CD4-positive, alpha-beta T cell treated with Interleukin-1 beta for 1 hour (primary cell): Measurements from ENCODE around the gene PCDHGA7.
"Not testable (repeated sequence)": the region's sequence is repeated elsewhere in the genome, so short reads cannot be mapped to it uniquely, and the experiment has no call there.

Experiments
- DNase-seq, 2 donors: peaks; one replicate each; pipeline ENCODE4 v3.0.0-alpha.2; 2020 to 2022

PCDHGA7 gene

DNA sequence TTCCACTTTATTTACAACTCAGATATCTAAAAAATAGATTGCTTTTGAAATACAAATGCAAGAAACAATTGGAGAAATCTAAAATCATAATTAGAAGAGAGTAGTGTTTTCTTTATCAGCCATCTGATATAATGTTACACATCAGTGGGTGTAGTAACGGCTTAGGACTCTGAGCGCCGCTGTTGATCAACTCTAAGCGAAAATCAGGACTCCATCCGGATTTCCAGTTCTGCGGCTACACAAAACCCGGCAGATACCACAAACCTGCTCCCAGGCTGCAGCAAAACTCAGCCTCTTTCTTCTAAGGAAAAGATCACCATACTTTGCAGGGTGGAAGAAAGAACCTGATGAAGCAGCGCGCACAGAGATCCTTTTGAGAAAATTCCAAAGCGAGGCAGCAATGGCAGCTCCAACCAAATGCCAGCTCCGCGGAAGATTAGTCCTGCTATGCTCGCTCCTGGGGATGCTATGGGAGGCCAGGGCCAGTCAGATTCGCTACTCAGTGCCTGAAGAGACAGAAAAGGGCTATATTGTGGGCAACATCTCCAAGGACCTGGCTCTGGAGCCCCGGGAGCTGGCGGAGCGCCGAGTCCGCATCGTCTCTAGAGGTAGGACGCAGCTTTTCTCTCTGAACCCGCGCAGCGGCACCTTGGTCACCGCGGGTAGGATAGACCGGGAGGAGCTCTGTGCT is 20.2 kb downstream of the PCDHGA7 start, which contains the start of gene PCDHGA9:
Gene PCDHGA9 (plus strand): TSS at position 226 of the 691 bp plus-strand sequence. CDS start 175 bp downstream, at position 401.
- no peak for DNase-seq

DNA sequence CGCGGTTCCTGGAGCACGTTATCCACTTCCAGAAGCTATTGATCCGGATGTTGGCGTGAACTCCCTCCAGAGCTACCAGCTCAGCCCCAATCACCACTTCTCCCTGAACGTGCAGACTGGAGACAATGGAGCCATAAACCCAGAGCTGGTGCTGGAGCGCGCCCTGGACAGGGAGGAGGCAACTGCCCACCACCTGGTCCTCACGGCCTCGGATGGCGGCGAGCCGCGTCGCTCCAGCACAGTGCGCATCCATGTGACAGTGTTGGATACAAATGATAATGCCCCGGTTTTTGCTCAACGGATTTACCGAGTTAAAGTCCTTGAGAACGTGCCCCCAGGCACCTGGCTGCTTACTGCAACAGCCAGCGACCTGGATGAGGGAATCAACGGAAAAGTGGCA is 20.8 kb downstream of the PCDHGA7 start:
- no peak for DNase-seq

DNA sequence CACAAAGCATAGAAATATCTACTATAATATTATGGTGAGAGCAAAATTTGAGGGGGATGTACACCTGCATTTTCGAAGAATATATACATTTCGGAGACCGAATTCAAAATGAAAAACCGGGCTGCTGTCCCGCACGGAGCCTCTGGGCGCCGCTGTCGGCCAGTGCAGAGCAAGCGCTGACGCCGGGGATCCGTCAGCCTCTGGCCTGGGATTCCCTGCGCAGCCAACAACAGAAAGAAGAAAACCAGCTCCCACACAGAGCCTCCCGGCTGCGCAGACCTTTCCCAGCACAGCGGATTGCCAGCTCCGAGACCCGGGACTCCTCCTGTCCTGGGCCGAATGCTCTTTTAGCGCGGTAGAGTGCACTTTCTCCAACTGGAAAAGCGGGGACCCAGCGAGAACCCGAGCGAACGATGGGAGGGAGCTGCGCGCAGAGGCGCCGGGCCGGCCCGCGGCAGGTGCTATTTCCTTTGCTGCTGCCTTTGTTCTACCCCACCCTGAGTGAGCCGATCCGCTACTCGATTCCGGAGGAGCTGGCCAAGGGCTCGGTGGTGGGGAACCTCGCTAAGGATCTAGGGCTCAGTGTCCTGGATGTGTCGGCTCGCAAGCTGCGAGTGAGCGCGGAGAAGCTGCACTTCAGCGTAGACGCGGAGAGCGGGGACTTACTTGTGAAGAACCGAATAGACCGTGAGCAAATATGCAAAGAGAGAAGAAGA is 25.4 kb downstream of the PCDHGA7 start, which contains the start of gene PCDHGB6:
Gene PCDHGB6 (plus strand): TSS at position 232 of the 716 bp plus-strand sequence. CDS start 182 bp downstream, at position 414.
- peak; percentile 17 to 44 for DNase-seq

DNA sequence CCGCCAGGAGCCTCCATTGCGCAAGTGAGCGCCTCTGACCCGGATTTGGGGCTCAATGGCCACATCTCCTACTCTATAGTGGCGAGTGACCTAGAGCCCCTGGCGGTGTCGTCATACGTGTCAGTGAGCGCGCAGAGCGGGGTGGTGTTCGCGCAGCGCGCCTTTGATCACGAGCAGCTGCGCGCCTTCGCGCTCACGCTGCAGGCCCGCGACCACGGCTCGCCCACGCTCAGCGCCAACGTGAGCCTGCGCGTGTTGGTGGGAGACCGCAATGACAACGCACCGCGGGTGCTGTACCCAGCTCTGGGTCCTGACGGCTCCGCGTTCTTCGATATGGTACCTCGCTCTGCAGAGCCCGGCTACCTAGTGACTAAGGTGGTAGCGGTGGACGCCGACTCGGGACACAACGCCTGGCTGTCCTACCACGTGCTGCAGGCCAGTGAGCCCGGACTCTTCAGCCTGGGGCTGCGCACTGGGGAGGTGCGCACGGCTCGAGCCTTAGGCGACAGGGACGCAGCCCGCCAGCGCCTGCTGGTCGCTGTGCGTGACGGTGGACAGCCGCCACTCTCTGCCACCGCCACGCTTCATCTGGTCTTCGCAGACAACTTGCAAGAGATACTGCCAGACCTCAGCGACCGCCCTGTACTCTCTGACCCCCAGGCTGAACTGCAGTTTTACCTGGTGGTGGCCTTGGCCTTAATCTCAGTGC is 27.2 kb downstream of the PCDHGA7 start:
- no peak for DNase-seq

DNA sequence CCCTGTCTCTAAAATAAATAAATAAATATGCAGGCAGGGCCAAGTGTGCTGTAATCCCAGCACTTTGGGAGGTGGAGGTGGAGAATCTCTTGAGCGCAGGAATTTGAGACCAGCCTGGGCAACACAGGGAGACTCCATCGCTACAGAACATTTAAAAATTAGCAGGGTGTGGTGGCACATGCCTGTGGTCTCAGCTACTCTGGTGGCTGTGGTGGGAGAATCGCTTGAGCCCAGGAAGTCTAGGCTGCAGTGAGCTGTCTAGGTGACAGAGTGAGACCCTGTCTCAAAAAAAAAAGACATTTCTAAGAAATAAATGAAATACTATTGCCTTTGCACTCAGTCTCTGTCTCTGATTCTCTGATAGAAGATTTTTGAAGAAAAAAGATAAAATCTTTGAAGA is 29.0 kb downstream of the PCDHGA7 start:
- DNase-seq, result no peak

DNA sequence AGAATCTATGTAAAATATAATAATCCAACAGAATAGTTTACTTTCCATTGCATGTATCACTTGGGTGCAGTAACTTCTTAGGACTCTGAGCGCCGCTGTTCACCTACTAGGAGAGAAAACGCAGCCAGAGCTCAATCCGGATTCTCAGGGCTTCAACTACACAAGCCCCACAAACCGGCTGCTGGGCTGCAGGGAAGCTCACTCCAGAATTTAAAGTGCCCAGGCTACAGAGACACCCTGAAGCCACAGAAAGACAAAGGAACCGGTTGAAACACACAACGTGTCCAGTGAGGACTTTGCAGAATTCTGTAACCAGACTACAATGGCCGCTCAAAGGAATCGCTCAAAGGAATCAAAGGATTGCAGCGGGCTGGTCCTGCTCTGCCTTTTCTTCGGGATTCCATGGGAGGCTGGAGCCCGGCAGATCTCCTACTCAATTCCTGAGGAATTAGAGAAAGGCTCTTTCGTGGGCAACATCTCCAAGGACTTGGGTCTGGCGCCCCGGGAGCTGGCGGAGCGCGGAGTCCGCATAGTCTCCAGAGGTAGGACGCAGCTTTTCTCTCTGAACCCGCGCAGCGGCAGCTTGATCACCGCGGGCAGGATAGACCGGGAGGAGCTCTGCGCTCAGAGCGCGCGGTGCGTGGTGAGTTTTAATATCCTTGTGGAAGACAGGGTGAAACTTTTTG is 30.5 kb downstream of the PCDHGA7 start, which contains the start of gene PCDHGA10:
Gene PCDHGA10 (plus strand): TSS at position 134 of the 686 bp plus-strand sequence. CDS start 189 bp downstream, at position 323.
- DNase-seq, result peak; percentile 53 to 63

DNA sequence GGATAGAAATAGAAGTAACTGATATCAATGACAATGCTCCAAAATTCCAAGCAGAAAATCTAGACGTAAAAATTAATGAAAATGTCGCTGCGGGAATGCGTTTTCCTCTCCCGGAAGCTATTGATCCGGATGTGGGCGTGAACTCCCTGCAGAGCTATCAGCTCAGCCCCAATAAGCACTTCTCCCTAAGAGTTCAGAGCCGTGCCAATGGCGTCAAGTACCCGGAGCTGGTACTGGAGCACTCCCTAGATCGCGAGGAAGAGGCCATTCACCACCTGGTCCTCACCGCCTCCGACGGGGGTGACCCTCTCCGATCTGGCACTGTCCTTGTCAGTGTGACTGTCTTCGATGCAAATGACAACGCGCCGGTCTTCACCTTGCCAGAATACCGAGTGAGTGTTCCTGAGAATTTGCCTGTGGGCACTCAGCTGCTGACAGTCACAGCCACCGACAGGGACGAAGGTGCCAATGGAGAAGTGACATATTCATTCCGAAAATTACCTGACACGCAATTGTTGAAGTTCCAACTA is 31.1 kb downstream of the PCDHGA7 start:
- DNase-seq, result no peak

DNA sequence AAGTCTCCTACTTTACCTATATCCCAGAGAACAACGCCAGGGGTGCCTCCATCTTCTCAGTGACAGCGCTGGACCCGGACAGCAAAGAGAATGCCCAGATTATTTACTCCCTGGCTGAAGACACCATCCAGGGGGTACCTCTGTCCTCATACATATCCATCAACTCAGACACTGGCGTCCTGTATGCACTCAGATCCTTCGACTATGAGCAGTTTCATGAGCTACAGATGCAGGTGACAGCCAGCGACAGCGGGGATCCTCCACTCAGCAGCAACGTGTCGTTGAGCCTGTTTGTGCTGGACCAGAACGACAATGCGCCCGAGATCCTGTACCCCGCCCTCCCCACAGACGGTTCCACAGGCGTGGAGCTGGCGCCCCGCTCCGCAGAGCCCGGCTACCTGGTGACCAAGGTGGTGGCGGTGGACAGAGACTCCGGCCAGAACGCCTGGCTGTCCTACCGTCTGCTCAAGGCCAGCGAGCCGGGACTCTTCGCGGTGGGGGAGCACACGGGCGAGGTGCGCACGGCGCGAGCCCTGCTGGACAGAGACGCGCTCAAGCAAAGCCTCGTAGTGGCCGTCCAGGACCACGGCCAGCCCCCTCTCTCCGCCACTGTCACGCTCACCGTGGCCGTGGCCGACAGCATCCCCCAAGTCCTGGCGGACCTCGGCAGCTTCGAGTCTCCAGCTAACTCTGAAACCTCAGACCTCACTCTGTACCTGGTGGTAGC is 32.2 kb downstream of the PCDHGA7 start:
- DNase-seq, result not testable (repeated sequence)

DNA sequence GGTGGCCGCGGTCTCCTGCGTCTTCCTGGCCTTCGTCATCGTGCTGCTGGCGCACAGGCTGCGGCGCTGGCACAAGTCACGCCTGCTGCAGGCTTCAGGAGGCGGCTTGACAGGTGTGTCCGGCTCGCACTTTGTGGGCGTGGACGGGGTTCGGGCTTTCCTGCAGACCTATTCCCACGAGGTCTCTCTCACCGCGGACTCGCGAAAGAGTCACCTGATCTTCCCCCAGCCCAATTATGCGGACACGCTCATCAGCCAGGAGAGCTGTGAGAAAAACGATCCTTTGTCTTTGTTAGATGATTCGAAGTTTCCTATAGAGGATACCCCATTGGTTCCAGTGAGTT is 32.7 kb downstream of the PCDHGA7 start:
- DNase-seq, result not testable (repeated sequence)

DNA sequence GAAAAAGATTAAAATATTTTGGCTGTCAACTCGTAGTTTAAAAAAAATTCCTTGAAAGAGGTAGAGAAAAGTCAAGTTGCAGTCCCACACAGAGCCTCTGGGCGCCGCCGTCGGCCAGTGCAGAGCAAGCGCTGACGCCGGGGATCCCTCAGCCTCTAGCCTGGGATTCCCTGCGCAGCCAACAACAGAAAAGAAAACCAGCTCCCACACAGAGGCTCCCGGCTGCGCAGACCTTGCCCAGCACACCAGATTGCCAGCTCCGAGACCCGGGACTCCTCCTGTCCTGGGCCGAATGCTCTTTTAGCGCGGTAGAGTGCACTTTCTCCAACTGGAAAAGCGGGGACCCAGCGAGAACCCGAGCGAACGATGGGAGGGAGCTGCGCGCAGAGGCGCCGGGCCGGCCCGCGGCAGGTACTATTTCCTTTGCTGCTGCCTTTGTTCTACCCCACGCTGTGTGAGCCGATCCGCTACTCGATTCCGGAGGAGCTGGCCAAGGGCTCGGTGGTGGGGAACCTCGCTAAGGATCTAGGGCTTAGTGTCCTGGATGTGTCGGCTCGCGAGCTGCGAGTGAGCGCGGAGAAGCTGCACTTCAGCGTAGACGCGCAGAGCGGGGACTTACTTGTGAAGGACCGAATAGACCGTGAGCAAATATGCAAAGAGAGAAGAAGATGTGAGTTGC is 35.1 kb downstream of the PCDHGA7 start, which contains the start of gene PCDHGB7:
Gene PCDHGB7 (plus strand): TSS at position 184 of the 679 bp plus-strand sequence. CDS start 183 bp downstream, at position 367.
- DNase-seq, result peak; percentile 46 to 47

DNA sequence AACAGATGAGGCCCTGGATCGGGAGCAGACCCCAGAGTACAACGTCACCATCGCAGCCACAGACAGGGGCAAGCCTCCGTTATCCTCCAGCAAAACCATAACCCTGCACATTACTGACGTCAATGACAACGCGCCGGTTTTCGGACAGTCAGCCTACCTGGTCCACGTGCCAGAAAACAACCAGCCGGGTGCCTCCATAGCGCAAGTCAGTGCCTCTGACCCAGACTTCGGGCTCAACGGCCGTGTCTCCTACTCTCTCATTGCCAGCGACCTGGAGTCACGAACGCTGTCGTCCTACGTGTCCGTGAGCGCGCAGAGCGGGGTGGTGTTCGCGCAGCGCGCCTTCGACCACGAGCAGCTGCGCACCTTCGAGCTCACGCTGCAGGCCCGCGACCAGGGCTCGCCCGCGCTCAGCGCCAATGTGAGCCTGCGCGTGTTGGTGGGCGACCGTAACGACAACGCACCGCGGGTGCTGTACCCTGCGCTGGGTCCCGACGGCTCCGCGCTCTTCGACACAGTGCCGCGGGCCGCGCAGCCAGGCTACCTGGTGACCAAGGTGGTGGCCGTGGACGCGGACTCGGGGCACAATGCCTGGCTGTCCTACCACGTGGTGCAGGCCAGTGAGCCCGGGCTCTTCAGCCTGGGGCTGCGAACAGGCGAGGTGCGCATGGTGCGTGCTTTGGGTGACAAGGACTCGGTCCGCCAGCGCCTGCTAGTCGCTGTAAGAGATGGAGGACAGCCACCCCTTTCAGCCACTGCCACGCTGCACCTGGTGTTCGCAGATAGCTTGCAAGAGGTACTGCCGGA is 36.7 kb downstream of the PCDHGA7 start:
- no peak for DNase-seq

DNA sequence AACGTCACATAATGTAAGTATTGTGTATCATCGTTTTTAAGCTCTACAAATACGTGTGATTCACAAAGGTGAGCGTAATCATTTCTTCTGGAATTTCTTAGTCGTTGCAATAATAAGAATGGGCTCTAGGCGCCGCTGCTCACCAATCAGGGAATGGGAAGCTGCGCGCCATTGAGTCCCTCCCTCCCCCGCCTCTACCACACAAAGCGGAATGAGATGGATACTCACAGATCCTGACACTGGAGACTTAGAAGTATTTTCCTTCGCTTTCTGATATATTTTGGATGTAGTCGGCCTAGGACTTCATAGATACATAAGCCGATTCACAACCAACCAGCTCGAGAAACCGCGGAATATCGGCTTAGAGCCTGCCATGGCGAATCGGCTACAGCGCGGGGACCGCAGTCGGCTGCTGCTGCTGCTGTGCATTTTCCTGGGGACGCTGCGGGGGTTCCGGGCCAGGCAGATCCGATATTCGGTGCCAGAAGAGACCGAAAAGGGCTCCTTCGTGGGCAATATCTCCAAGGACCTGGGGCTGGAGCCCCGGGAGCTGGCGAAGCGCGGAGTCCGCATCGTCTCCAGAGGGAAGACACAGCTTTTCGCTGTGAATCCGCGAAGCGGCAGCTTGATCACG is 38.4 kb downstream of the PCDHGA7 start, which contains the start of gene PCDHGA11:
Gene PCDHGA11 (plus strand): TSS at position 197 of the 634 bp plus-strand sequence. CDS start 177 bp downstream, at position 374.
- peak; percentile 39 to 46 for DNase-seq

DNA sequence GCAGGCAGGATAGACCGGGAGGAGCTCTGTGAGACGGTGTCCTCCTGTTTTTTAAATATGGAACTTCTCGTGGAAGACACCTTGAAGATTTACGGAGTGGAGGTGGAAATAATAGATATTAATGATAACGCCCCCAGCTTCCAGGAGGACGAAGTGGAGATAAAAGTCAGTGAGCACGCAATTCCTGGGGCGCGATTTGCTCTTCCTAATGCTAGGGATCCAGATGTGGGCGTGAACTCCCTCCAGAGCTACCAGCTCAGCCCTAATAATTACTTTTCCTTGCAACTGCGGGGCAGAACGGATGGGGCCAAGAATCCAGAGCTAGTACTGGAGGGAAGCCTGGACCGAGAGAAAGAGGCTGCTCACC is 38.9 kb downstream of the PCDHGA7 start:
- no peak for DNase-seq

DNA sequence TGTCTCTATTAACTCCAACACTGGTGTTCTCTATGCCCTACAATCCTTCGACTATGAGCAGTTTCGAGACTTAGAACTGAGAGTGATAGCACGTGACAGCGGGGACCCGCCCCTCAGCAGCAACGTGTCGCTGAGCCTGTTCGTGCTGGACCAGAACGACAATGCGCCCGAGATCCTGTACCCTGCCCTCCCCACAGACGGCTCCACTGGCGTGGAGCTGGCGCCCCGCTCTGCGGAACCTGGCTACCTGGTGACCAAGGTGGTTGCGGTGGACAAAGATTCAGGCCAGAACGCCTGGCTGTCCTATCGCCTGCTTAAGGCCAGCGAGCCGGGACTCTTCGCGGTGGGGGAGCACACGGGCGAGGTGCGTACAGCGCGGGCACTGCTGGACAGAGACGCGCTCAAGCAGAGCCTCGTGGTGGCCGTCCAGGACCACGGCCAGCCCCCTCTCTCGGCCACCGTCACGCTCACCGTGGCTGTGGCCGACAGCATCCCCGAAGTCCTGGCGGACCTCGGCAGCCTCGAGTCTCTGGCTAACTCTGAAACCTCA is 40.3 kb downstream of the PCDHGA7 start:
- no peak for DNase-seq

DNA sequence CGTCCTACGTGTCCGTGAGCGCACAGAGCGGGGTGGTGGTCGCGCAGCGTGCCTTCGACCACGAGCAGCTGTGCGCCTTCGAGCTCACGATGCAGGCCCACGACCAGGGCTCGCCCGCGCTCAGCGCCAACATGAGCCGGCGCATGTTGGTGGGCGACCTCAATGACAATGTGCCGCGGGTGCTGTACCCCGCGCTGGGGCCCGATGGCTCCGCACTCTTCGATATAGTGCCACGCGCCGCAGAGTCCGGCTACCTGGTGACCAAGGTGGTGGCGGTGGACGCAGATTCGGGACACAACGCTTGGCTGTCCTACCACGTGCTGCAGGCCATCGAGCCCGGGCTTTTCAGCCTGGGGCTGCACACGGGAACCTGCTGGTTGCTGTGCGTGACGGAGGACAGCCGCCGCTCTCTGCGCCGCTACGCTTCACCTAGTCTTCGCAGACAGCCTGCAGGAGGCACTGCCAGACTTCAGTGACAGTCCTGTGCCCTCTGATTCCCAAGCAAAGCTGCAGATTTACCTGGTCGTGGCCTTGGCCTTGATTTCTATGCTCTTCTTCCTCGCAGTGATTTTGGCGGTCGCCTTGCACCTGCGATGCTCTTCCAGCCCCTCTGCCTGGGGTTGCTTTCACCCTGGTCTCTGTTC is 45.4 kb downstream of the PCDHGA7 start:
- no peak for DNase-seq

DNA sequence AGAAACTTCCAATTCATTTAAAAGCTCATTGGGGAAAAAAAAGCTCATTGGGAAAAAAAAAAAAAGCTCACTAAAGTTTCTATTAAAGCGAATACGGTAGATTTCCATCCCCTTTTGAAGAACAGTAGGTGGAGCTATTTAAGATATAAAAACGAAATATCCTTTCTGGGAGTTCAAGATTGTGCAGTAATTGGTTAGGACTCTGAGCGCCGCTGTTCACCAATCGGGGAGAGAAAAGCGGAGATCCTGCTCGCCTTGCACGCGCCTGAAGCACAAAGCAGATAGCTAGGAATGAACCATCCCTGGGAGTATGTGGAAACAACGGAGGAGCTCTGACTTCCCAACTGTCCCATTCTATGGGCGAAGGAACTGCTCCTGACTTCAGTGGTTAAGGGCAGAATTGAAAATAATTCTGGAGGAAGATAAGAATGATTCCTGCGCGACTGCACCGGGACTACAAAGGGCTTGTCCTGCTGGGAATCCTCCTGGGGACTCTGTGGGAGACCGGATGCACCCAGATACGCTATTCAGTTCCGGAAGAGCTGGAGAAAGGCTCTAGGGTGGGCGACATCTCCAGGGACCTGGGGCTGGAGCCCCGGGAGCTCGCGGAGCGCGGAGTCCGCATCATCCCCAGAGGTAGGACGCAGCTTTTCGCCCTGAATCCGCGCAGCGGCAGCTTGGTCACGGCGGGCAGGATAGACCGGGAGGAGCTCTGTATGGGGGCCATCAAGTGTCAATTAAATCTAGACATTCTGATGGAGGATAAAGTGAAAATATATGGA is 48.0 kb downstream of the PCDHGA7 start, which contains the start of gene PCDHGA12:
Gene PCDHGA12 (plus strand): TSS at position 176 of the 782 bp plus-strand sequence. CDS start 253 bp downstream, at position 429.
- DNase-seq, result peak; percentile 30 to 32

DNA sequence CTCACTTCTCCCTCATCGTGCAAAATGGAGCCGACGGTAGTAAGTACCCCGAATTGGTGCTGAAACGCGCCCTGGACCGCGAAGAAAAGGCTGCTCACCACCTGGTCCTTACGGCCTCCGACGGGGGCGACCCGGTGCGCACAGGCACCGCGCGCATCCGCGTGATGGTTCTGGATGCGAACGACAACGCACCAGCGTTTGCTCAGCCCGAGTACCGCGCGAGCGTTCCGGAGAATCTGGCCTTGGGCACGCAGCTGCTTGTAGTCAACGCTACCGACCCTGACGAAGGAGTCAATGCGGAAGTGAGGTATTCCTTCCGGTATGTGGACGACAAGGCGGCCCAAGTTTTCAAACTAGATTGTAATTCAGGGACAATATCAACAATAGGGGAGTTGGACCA is 48.7 kb downstream of the PCDHGA7 start:
- no peak for DNase-seq

DNA sequence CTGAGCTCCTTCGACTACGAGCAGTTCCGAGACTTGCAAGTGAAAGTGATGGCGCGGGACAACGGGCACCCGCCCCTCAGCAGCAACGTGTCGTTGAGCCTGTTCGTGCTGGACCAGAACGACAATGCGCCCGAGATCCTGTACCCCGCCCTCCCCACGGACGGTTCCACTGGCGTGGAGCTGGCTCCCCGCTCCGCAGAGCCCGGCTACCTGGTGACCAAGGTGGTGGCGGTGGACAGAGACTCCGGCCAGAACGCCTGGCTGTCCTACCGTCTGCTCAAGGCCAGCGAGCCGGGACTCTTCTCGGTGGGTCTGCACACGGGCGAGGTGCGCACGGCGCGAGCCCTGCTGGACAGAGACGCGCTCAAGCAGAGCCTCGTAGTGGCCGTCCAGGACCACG is 49.8 kb downstream of the PCDHGA7 start:
- not testable (repeated sequence) for DNase-seq
